A673 (cell line): ENCODE results near the gene IRX3.

ENCODE experiments used
- EZH2 ChIP-seq: fragments of 200-600 bp; sonication (generic); IDR thresholded peaks from 2 replicates; pipeline ENCODE4 v1.6.1; 2017; ENCODE audit warnings: borderline replicate concordance, low read depth, mild to moderate bottlenecking, mixed read lengths, antibody characterized with exemption, low read length; ENCODE audit not compliant: poor library complexity, severe bottlenecking
- TF ChIP-seq, protein P1 (sequence below): fragments of 300-800, 200-600 bp; sonication (generic); conservative IDR thresholded peaks from 2 replicates; pipeline ENCODE4 v1.5.1; 2017; ENCODE audit warnings: low read depth, mild to moderate bottlenecking, antibody characterized with exemption, low read length, moderate library complexity, mixed read lengths

DNA sequence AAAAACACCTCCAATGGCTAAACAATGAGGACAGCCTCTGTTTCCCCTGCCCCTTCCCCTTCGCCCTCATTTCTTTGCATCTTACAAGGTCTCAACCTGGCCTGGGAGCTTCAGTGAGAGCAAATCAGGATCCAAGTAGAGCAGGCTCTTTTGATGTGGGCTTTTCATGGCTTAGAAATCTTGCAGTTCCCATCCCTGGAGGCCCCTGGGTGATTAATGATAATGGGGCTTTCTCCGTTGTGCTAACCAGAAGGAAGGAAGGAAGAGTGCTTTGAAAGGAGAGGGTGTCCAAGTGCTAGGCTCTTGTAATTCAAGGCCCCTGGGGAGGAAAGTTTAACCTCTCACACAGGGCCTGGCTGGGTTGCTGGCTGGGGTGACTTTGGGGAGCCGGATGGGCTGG lies 18.5 kb upstream of the IRX3 start:
- TF ChIP-seq, protein P1, sequence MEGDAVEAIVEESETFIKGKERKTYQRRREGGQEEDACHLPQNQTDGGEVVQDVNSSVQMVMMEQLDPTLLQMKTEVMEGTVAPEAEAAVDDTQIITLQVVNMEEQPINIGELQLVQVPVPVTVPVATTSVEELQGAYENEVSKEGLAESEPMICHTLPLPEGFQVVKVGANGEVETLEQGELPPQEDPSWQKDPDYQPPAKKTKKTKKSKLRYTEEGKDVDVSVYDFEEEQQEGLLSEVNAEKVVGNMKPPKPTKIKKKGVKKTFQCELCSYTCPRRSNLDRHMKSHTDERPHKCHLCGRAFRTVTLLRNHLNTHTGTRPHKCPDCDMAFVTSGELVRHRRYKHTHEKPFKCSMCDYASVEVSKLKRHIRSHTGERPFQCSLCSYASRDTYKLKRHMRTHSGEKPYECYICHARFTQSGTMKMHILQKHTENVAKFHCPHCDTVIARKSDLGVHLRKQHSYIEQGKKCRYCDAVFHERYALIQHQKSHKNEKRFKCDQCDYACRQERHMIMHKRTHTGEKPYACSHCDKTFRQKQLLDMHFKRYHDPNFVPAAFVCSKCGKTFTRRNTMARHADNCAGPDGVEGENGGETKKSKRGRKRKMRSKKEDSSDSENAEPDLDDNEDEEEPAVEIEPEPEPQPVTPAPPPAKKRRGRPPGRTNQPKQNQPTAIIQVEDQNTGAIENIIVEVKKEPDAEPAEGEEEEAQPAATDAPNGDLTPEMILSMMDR = no peak
- no peak for TF ChIP-seq EZH2
